ENCODE data around the gene AURKB.

Gene AURKB

GRCh38 chr17:8188263-8188839 is 22.0 kb downstream of the AURKB start:
- H3K4me3 ChIP-seq (ENCODE audit: control insufficient read depth, low read depth, low read length) = peak overlapping the region; percentile 71
- TF ChIP-seq CTCF (conservative IDR thresholded peaks at IDR 0.05; ENCODE audit: control insufficient read depth, insufficient read depth, low read depth, low read length) = no peak
- DNase-seq (ENCODE audit: low read depth) = no peak

GRCh38 chr17:8187517-8188262 is 22.7 kb downstream of the AURKB start:
- TF ChIP-seq CTCF (conservative IDR thresholded peaks at IDR 0.05; ENCODE audit: control insufficient read depth, insufficient read depth, low read depth, low read length) = no peak
- peak overlapping the region; percentile 71 for H3K4me3 ChIP-seq (ENCODE audit: control insufficient read depth, low read depth, low read length)
- DNase-seq (ENCODE audit: low read depth) = peak; percentile 100

- TF ChIP-seq CTCF (conservative IDR thresholded peaks at IDR 0.05; ENCODE audit: control insufficient read depth, insufficient read depth, low read depth, low read length) = peak; percentile 38
- H3K4me3 ChIP-seq (ENCODE audit: control insufficient read depth, low read depth, low read length) = peak overlapping the region; percentile 79
- peak; percentile 95 for DNase-seq (ENCODE audit: low read depth)
These were observed 23.4 kb downstream of the AURKB start for GRCh38 chr17:8186787-8187516.

- TF ChIP-seq CTCF (conservative IDR thresholded peaks at IDR 0.05; ENCODE audit: control insufficient read depth, insufficient read depth, low read depth, low read length) = no peak
- H3K4me3 ChIP-seq (ENCODE audit: control insufficient read depth, low read depth, low read length) = peak overlapping the region; percentile 79
- no peak for DNase-seq (ENCODE audit: low read depth)
These were observed 24.0 kb downstream of the AURKB start for GRCh38 chr17:8186446-8186786.

- no peak for TF ChIP-seq CTCF (conservative IDR thresholded peaks at IDR 0.05; ENCODE audit: control insufficient read depth, insufficient read depth, low read depth, low read length)
- peak; percentile 65 for DNase-seq (ENCODE audit: low read depth)
- H3K4me3 ChIP-seq (ENCODE audit: control insufficient read depth, low read depth, low read length) = peak overlapping the region; percentile 79
These were observed 24.6 kb downstream of the AURKB start for GRCh38 chr17:8185582-8186445.

- TF ChIP-seq CTCF (conservative IDR thresholded peaks at IDR 0.05; ENCODE audit: control insufficient read depth, insufficient read depth, low read depth, low read length) = no peak
- no peak for DNase-seq (ENCODE audit: low read depth)
- peak overlapping the region; percentile 77 for H3K4me3 ChIP-seq (ENCODE audit: control insufficient read depth, low read depth, low read length)
These were observed 33.2 kb downstream of the AURKB start for GRCh38 chr17:8176998-8177731.

Data from fibroblast of mammary gland (primary cell).